Mononuclear cell (primary cell): ENCODE results near the gene MLN. TPM values are rescaled to one million over a fixed set of nuclear protein-coding genes. Genes with fewer than 3 reads are reported as not detected.

Experiments used
- H3K27me3 ChIP-seq: 2 replicates; pipeline ENCODE4 v1.6.0; 2011; ENCODE audit warnings: low read length, control low read depth; ENCODE audit not compliant: insufficient read depth
- H3K4me1 ChIP-seq: 2 replicates; pipeline ENCODE4 v1.5.1; 2011; ENCODE audit warnings: mild to moderate bottlenecking, low read length, control low read depth; ENCODE audit not compliant: insufficient read depth
- H3K4me3 ChIP-seq: 2 replicates; pipeline ENCODE4 v1.5.1; 2011; ENCODE audit warnings: mild to moderate bottlenecking, low read length, moderate library complexity
- H3K9me3 ChIP-seq: 2 replicates; pipeline ENCODE4 v1.5.1; 2011; ENCODE audit warnings: low read depth, mild to moderate bottlenecking, control low read depth, low read length
- total RNA-seq: library from RNA; depleted of rRNA; stranded (reverse); fragments of >200 nt; gene quantifications from one replicate; pipeline ENCODE4 v1.2.3, GENCODE V29; 2012

Gene MLN
- total RNA-seq, 1 donor: not detected

- Histone ChIP-seq H3K9me3 (no peaks in the 10 kb centered on the region), H3K4me3 (no peak overlapping the region), H3K27me3 (no peaks in the 10 kb centered on the region), H3K4me1 (no peaks in the 10 kb centered on the region)
Observed at GRCh38 chr6:33752646-33753015, 51.2 kb downstream of the MLN start.

DNA sequence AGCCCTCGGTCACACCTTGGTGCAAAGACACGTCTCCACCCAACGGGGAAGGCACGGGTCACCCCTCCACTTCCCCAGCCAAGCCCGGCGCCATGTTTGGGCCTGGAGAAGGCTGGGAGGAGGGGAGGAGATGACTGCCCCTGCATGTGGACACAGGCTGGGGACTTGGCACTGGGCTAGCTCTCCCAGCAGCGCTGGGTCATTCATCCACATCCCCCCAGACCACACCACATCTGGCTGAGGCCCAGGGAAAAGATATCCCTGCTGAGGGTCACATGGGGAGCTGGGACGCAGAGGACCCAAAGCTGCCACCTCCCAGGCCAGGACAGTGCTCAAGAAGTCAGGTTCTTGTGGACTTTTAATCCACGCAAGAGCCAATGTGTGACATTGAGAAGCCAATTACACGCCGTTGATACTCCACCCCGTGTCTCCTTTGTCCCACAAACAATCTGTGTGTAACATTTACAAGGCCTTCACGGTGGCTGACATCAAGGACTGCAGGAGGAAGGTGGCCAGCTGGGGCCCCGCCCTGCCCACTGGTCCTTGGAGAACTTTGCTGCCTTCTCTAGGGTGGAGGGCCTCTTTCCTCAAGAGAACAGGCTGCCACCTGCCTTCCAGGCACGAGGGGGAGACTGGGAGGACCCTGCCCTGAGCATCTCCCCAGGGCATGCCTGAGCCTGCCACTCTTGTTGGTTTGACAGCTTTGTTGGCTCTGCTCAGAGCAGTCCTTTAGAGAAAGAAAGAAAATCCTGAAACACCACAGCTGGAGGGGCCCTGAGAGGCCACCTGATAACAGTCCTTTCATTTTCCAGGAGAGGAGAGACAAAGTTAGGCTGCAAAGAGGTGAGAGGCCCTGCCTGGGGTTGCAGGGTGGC is 51.8 kb downstream of the MLN start:
- no peaks in the 10 kb centered on the region for H3K27me3 ChIP-seq
- no peak overlapping the region for H3K4me3 ChIP-seq
- no peaks in the 10 kb centered on the region for H3K9me3 ChIP-seq
- no peaks in the 10 kb centered on the region for H3K4me1 ChIP-seq

DNA sequence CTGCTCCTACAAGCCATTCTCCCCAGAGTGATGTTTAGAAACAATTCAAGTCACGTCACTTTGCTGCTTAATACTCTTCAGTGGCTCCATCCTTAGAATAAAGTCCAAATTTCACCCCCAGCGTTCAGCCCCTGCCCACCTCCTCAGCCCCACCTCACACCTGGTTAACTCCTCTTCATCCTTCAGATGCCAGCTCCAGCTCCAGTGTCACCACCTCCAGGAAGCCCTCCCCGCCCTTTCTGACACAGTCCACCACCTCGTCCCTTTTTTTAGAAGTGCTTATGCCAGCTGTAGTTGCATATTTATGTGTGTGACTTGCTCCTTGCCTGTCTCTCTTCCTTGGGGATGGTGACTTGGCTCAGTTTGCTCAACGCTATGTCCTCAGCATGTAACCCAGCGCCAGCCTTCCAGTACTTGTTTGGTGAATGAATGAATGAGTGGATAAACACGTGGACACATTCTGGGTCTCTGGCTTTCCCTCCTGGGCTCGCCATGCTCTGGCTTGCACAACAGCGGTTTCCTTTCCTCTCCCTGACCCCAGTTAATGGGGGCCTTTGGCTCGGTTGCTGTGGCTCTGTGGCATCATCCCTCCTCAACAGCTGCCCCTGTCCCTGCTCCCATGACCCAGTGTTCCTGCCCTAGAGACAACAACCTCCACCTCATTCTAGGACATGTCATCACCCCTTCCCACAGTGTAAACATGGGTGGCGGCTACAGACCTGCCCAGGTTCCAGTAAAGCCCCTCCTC is 53.4 kb downstream of the MLN start:
- Histone ChIP-seq H3K9me3 (no peaks in the 10 kb centered on the region), H3K4me1 (no peaks in the 10 kb centered on the region), H3K27me3 (no peaks in the 10 kb centered on the region), H3K4me3 (no peak overlapping the region)

GRCh38 chr6:33749401-33749800 is 54.4 kb downstream of the MLN start:
- Histone ChIP-seq H3K4me1 (no peaks in the 10 kb centered on the region), H3K27me3 (no peaks in the 10 kb centered on the region), H3K9me3 (no peaks in the 10 kb centered on the region), H3K4me3 (no peak overlapping the region)

DNA sequence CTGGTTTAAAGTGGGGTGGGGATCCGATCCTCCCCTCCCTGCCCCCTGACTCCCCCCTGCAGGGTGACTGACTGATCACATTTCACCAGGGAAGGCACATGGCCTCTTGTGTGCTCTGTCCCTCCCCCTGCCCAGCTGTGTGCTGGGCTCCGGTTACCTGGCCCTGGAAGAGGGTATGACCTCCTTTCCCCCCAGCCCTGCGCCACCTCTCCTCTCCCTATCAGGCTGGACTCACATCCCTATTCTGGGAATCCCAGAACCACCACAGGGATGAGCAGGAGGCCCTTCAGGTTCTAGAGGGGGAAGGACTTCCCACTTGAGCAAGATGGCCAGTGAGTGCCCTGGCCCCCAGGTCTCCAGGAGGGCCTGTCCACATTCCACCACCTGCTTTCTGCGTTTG is 55.0 kb downstream of the MLN start:
- Histone ChIP-seq H3K4me3 (no peak overlapping the region), H3K9me3 (no peaks in the 10 kb centered on the region), H3K4me1 (no peaks in the 10 kb centered on the region), H3K27me3 (no peaks in the 10 kb centered on the region)

GRCh38 chr6:33747823-33748222 is 56.0 kb downstream of the MLN start:
- Histone ChIP-seq H3K9me3 (no peaks in the 10 kb centered on the region), H3K4me3 (no peak overlapping the region), H3K27me3 (no peaks in the 10 kb centered on the region), H3K4me1 (no peaks in the 10 kb centered on the region)

- no peaks in the 10 kb centered on the region for H3K27me3 ChIP-seq
- no peak within 1 kb of the TSS for H3K4me3 ChIP-seq
- no peaks in the 10 kb centered on the region for H3K9me3 ChIP-seq
- H3K4me1 ChIP-seq: no peaks in the 10 kb centered on the region
Observed at GRCh38 chr6:33746651-33747100, 57.1 kb downstream of the MLN start, which contains the start of gene IP6K3. TSS of gene IP6K3 (minus strand) at chr6:33746905. CDS start at chr6:33735476, 11,429 bp downstream.

- Histone ChIP-seq H3K4me1 (no peaks in the 10 kb centered on the region), H3K4me3 (no peak overlapping the region), H3K9me3 (no peaks in the 10 kb centered on the region), H3K27me3 (no peaks in the 10 kb centered on the region)
Observed at GRCh38 chr6:33746036-33746600, 57.7 kb downstream of the MLN start.

DNA sequence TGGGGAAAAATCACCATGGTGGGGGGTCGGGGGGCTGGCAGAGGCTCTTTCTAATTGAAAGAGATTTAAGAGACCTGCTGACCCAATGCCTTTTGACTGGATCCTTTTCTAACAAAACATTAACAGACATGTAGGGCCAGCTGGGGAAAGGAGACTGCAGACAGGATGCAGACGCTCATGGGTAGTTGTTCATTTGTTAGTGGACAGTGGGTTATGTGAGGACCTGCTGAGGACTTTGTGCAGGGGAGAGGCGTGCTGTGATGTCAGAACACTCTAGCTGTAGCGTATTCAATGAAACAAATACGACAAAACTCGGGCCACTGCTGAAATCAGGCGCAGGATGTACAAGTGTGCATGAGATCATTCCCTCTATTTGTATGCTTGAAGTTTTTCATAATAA is 58.3 kb downstream of the MLN start:
- H3K4me1 ChIP-seq: no peaks in the 10 kb centered on the region
- no peaks in the 10 kb centered on the region for H3K27me3 ChIP-seq
- H3K9me3 ChIP-seq: no peaks in the 10 kb centered on the region
- H3K4me3 ChIP-seq: no peak overlapping the region

DNA sequence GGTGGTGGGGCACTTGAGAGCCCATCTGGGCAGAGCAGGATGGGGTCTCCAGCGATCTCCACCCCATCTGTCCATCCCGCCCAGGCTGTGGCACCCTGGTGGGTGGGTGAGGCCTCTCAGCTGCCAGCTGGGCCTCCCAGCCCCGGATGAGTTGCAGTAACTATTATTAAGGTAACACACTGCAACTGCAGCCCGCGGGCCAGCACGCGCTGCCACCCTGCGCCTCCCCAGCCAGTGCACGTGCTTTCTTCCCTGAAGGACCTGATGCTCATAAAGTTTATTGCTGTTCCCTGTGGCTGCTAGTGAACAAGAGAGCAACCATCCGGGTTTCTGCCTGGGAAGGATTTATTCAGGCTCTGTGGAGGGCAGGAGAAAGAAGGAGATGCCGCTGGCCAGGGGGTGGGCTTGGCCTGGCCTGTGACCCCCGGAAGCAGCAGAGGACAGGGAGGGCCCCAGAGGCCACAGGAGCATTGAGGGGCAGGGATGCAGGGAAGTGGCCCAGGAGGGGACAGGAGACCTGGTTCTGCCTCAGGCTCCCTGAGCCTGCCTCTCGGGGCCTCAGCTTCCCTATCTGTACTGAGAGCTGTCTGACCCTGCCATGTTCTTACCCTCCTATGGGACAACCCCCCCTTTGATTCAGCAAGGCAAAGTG is 58.8 kb downstream of the MLN start:
- H3K4me1 ChIP-seq: no peaks in the 10 kb centered on the region

More for the DNA sequence above, 58.8 kb downstream of the MLN start:
- Histone ChIP-seq H3K4me3 (no peak overlapping the region), H3K9me3 (no peaks in the 10 kb centered on the region), H3K27me3 (no peaks in the 10 kb centered on the region)

Other genes with a start within 250 kb of the MLN start
- gene BAK1, start 223.7 kb downstream of the MLN start, total RNA-seq: 17.9 TPM
- 13.6 TPM for gene ITPR3, start 182.7 kb downstream of the MLN start, total RNA-seq
- gene UQCC2, start 92.3 kb downstream of the MLN start, total RNA-seq: 2.4 TPM
- not detected for gene IP6K3, start 57.1 kb downstream of the MLN start, total RNA-seq
- gene LEMD2, start 14.9 kb downstream of the MLN start, total RNA-seq: 80.2 TPM